RPMI7951 (cell line): ENCODE data around the gene SLC66A3. TPM values are rescaled to one million over a fixed set of nuclear protein-coding genes. Genes with fewer than 3 reads are reported as not detected.

ENCODE experiments used
- DNase-seq: peaks from one replicate; pipeline ENCODE4 v3.0.0-alpha.2; 2012; ENCODE audit warnings: low read depth
- total RNA-seq: library from RNA; depleted of rRNA; stranded (reverse); fragments of >200 nt; shearing (Covaris generic); gene quantifications from 2 replicates; pipeline ENCODE4 v1.2.3, GENCODE V29; 2014; rRNA removed

Gene SLC66A3
- total RNA-seq, 1 experiment from 2014 or later = 34.5 TPM

- no peak for DNase-seq
Observed at GRCh38 chr2:11213975-11214374, 58.7 kb downstream of the SLC66A3 start.

DNA sequence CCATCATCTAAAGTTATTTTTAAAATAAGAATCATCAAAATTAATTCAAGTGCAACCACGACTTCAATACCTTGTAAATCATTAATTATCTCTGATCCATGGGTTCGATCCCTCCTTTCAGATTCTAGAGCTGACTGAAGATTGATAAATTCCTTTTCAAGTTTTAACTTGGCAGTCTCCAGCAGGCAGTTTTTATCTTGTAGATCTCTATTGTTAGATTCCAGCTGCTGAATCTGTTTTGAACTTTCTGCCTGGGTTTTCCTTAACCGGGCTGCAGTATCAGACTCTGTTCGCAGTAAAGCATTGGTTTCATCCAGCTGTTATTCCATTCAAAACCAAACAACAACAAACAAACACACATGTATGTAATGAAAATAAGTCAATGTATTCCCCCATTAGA, 59.5 kb downstream of the SLC66A3 start:
- no peak for DNase-seq

DNA sequence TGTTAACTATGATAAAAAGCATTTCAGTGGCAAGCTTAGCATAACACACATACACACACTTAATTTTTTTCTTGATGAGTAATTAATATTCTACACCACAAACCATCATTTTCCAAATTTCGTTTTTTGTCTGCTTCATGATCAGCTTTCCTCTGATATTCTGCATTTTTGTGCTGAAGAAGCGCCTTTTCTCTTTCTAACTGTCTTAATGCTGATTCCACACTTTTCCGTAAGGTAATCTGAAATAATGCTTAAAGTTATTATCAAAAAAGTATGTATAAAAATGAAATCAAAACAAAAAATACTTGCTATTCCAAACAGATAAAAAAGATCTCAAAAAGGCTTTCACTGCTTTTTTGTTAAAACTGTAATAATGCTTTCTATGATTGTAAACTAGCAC, 60.1 kb downstream of the SLC66A3 start:
- DNase-seq = no peak

DNA sequence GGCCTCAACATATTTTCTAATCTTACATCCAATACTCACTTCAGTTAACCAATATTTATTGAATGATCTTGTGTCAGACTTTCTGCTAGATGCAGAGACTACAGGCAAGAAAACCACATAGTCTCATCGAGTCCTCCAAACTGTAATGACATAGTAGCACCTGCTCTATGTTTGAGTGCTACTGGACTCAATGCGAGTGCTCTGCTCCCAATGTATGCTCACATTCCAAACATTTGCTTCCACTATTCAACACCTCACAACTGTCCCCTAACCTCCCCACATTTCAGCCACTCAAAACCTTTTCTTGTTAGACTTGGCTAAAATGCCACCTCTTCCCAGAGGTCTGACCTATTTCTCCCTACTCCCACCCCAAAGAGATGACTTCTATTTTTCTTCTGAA, 65.2 kb downstream of the SLC66A3 start:
- DNase-seq = no peak

DNA sequence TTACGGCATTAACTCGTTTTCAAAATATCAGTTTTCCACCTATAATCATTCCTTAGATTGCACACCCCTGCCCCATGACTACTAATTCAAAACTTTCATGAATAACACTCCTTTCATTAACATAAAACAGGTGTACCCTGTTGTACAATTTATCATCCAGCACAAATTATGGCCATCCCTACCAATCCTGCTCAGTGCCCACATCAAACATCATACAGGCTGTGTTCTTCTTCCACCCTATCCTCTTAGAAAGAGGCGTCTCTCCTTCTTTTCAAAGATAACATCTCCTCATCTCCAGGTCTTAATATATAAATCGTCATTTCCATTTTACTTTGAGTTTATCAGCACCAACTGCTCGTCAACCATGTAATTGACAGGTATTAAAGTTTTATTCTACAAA, 67.6 kb downstream of the SLC66A3 start:
- no peak for DNase-seq

- no peak for DNase-seq
Observed at GRCh38 chr2:11224887-11225286, 69.6 kb downstream of the SLC66A3 start.

DNA sequence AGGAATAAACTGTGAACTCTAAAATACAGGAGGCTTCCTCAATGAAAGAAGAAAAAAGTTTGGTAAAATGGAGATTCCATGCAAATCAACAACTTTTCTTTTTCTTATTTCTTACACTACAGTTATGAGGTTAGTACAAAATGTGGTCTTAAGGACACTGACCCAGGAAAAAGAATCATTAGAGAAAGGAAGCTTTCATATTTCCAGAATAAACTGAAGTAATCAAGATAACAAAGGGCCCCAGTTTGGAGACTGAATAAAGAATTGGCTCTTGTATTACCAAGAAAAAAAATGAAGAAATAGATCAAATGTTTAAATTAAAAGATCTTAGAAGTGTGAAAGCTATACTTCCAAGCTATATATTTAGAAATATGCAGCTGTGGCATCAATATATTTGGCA, 72.3 kb downstream of the SLC66A3 start:
- no peak for DNase-seq

Other genes starting within 250 kb of the SLC66A3 start
- 0.49 TPM in 1 of 2 replicates, not detected in the other for gene KCNF1, start 243.5 kb upstream of the SLC66A3 start, total RNA-seq
- 36.6 and 45.4 TPM in 2 replicates for gene ROCK2, start 189.2 kb downstream of the SLC66A3 start, total RNA-seq